ENCODE measurements around the gene PHF21B.

The PHF21B gene

DNA sequence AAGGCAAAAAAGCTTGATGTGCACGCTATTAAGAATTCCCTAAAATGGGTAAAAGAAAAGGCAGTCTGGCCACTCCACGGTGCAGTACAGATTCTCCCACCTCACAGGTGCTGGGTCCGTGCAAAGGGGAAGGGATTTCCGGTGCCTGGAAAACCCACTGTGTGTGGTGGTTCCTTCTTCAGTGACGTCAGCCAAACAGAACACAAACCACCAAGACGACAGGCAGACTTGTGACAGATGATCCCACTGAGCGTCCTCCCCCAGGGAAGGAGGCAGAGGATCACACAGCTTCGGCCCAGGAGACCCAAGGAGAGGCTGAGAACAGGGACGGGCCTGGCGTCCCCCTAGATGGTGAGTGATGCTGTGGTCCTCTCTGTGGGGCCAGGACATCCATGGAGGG lies 18.6 kb downstream of the PHF21B start:
- Mint-ChIP-seq H3K27ac (no peak overlapping the region), H3K9me3 (no peaks in the 10 kb centered on the region), H3K36me3 (no peaks in the 10 kb centered on the region), H3K4me3 (no peak overlapping the region), H3K27me3 (peaks cover 12% of the 10 kb centered on the region), H3K4me1 (no peaks in the 10 kb centered on the region)
- DNase-seq (ENCODE audit: low spot score in 2 of 2) (no peak), ATAC-seq (ENCODE audit: low read depth) (no peak)

DNA sequence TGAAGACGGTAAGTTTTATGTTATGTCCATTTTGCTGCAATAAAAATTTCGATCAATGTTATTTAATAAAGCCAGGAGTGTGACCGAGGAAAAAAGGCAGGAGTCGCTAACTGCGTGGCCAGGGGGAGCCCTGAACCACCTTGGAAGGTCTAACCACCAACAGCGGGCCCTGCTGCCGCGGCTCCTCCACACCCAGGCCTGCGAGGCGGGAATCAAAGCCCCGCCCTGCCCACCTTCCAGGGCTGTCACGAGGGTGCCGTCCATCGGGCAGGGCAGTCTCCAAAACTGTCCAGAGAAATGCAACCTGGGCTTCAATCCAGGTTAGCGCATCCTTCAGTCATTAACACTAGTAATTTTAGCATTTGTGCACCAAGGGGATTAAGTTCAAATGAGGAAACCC lies 19.0 kb downstream of the PHF21B start:
- no peak overlapping the region for H3K27ac Mint-ChIP-seq
- no peaks in the 10 kb centered on the region for H3K36me3 Mint-ChIP-seq
- H3K9me3 Mint-ChIP-seq: no peaks in the 10 kb centered on the region
- no peak for ATAC-seq (ENCODE audit: low read depth)
- no peak overlapping the region for H3K4me3 Mint-ChIP-seq
- DNase-seq (ENCODE audit: low spot score in 2 of 2): no peak
- H3K4me1 Mint-ChIP-seq: no peaks in the 10 kb centered on the region
- peaks cover 12% of the 10 kb centered on the region for H3K27me3 Mint-ChIP-seq

- Mint-ChIP-seq H3K4me1 (no peaks in the 10 kb centered on the region), H3K9me3 (no peaks in the 10 kb centered on the region), H3K27ac (no peak overlapping the region), H3K4me3 (no peak overlapping the region), H3K27me3 (peaks cover 12% of the 10 kb centered on the region), H3K36me3 (no peaks in the 10 kb centered on the region)
- DNase-seq (ENCODE audit: low spot score in 2 of 2) (no peak), ATAC-seq (ENCODE audit: low read depth) (no peak)
Measured at GRCh38 chr22:44990328-44990727, 19.5 kb downstream of the PHF21B start.

GRCh38 chr22:44988671-44989070 lies 21.1 kb downstream of the PHF21B start:
- H3K27ac Mint-ChIP-seq: no peak overlapping the region
- H3K4me3 Mint-ChIP-seq: no peak overlapping the region
- H3K4me1 Mint-ChIP-seq: no peaks in the 10 kb centered on the region
- H3K9me3 Mint-ChIP-seq: peaks cover 4% of the 10 kb centered on the region
- DNase-seq (ENCODE audit: low spot score in 2 of 2): no peak
- ATAC-seq (ENCODE audit: low read depth): no peak
- H3K27me3 Mint-ChIP-seq: peaks cover 12% of the 10 kb centered on the region
- no peaks in the 10 kb centered on the region for H3K36me3 Mint-ChIP-seq

- H3K27ac Mint-ChIP-seq: no peak overlapping the region
- ATAC-seq (ENCODE audit: low read depth): no peak
- peaks cover 4% of the 10 kb centered on the region for H3K9me3 Mint-ChIP-seq
Measured at GRCh38 chr22:44986926-44987325, 22.9 kb downstream of the PHF21B start.

GRCh38 chr22:44985906-44986527 lies 23.8 kb downstream of the PHF21B start:
- no peak overlapping the region for H3K4me3 Mint-ChIP-seq
- H3K27me3 Mint-ChIP-seq: peaks cover 11% of the 10 kb centered on the region
- no peak overlapping the region for H3K27ac Mint-ChIP-seq
- H3K9me3 Mint-ChIP-seq: peaks cover 4% of the 10 kb centered on the region
- no peaks in the 10 kb centered on the region for H3K36me3 Mint-ChIP-seq
- no peaks in the 10 kb centered on the region for H3K4me1 Mint-ChIP-seq
- ATAC-seq (ENCODE audit: low read depth) (no peak), DNase-seq (ENCODE audit: low spot score in 2 of 2) (no peak)

More at GRCh38 chr22:44986926-44987325, 22.9 kb downstream of the PHF21B start:
- no peak for DNase-seq (ENCODE audit: low spot score in 2 of 2)
- peaks cover 12% of the 10 kb centered on the region for H3K27me3 Mint-ChIP-seq
- H3K4me1 Mint-ChIP-seq: no peaks in the 10 kb centered on the region
- H3K4me3 Mint-ChIP-seq: no peak overlapping the region
- no peaks in the 10 kb centered on the region for H3K36me3 Mint-ChIP-seq

- H3K4me1 Mint-ChIP-seq: no peaks in the 10 kb centered on the region
- H3K9me3 Mint-ChIP-seq: peaks cover 4% of the 10 kb centered on the region
- no peak overlapping the region for H3K27ac Mint-ChIP-seq
- H3K36me3 Mint-ChIP-seq: no peaks in the 10 kb centered on the region
- H3K27me3 Mint-ChIP-seq: peaks cover 12% of the 10 kb centered on the region
- ATAC-seq (ENCODE audit: low read depth): no peak
- no peak overlapping the region for H3K4me3 Mint-ChIP-seq
- DNase-seq (ENCODE audit: low spot score in 2 of 2): no peak
Measured at GRCh38 chr22:44983878-44984482, 25.8 kb downstream of the PHF21B start.

DNA sequence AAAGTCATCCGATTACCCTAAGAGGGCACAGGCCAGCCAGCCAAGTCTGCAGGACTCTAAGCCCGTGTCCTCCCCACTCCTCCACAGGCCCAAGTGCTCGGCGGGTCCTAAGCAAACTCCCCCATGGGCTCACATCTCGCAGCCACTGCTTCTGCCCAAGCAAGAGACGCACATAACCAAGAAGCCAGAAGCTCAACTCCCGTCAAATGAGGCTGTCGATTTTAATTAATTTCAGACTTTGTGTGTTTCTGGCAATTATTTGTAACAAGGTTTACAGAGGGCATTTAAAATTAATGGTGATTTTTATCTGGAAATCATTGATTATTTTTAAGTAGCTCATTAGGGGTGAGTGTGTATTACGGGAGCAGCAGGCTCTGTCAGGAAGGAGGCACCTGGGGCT lies 27.4 kb downstream of the PHF21B start:
- no peak overlapping the region for H3K27ac Mint-ChIP-seq
- peaks cover 9% of the 10 kb centered on the region for H3K27me3 Mint-ChIP-seq
- ATAC-seq (ENCODE audit: low read depth) (no peak), DNase-seq (ENCODE audit: low spot score in 2 of 2) (no peak)
- no peaks in the 10 kb centered on the region for H3K4me1 Mint-ChIP-seq
- H3K9me3 Mint-ChIP-seq: peaks cover 4% of the 10 kb centered on the region
- no peak overlapping the region for H3K4me3 Mint-ChIP-seq
- no peaks in the 10 kb centered on the region for H3K36me3 Mint-ChIP-seq

GRCh38 chr22:44981857-44982256 lies 27.9 kb downstream of the PHF21B start:
- H3K27me3 Mint-ChIP-seq: peaks cover 9% of the 10 kb centered on the region
- no peak overlapping the region for H3K4me3 Mint-ChIP-seq
- no peaks in the 10 kb centered on the region for H3K4me1 Mint-ChIP-seq
- no peaks in the 10 kb centered on the region for H3K36me3 Mint-ChIP-seq
- H3K9me3 Mint-ChIP-seq: peaks cover 4% of the 10 kb centered on the region
- DNase-seq (ENCODE audit: low spot score in 2 of 2) (no peak), ATAC-seq (ENCODE audit: low read depth) (no peak)
- H3K27ac Mint-ChIP-seq: no peak overlapping the region

GRCh38 chr22:44979154-44979553 lies 30.7 kb downstream of the PHF21B start:
- DNase-seq (ENCODE audit: low spot score in 2 of 2) (no peak), ATAC-seq (ENCODE audit: low read depth) (no peak)
- Mint-ChIP-seq H3K27me3 (peaks cover 11% of the 10 kb centered on the region), H3K9me3 (peaks cover 4% of the 10 kb centered on the region), H3K36me3 (no peaks in the 10 kb centered on the region), H3K27ac (no peak overlapping the region), H3K4me1 (no peaks in the 10 kb centered on the region), H3K4me3 (no peak overlapping the region)

GRCh38 chr22:44975427-44976262 lies 34.2 kb downstream of the PHF21B start:
- H3K4me3 Mint-ChIP-seq: no peak overlapping the region
- DNase-seq (ENCODE audit: low spot score in 2 of 2) (peak in 1 of 2 donors; percentile 19), ATAC-seq (ENCODE audit: low read depth) (no peak)
- no peaks in the 10 kb centered on the region for H3K9me3 Mint-ChIP-seq
- no peaks in the 10 kb centered on the region for H3K36me3 Mint-ChIP-seq
- no peak overlapping the region for H3K27ac Mint-ChIP-seq
- H3K4me1 Mint-ChIP-seq: no peaks in the 10 kb centered on the region
- peaks cover 14% of the 10 kb centered on the region for H3K27me3 Mint-ChIP-seq

GRCh38 chr22:44974454-44974853 lies 35.4 kb downstream of the PHF21B start:
- Mint-ChIP-seq H3K27me3 (peaks cover 13% of the 10 kb centered on the region), H3K4me1 (no peaks in the 10 kb centered on the region), H3K4me3 (no peak overlapping the region), H3K9me3 (no peaks in the 10 kb centered on the region), H3K36me3 (no peaks in the 10 kb centered on the region), H3K27ac (no peak overlapping the region)
- no peak for ATAC-seq (ENCODE audit: low read depth)
- DNase-seq (ENCODE audit: low spot score in 2 of 2): no peak

GRCh38 chr22:44973829-44974228 lies 36.0 kb downstream of the PHF21B start:
- Mint-ChIP-seq H3K4me3 (no peak overlapping the region), H3K4me1 (no peaks in the 10 kb centered on the region), H3K36me3 (no peaks in the 10 kb centered on the region), H3K27ac (no peak overlapping the region), H3K9me3 (no peaks in the 10 kb centered on the region), H3K27me3 (peaks cover 12% of the 10 kb centered on the region)
- no peak for DNase-seq (ENCODE audit: low spot score in 2 of 2)
- no peak for ATAC-seq (ENCODE audit: low read depth)

DNA sequence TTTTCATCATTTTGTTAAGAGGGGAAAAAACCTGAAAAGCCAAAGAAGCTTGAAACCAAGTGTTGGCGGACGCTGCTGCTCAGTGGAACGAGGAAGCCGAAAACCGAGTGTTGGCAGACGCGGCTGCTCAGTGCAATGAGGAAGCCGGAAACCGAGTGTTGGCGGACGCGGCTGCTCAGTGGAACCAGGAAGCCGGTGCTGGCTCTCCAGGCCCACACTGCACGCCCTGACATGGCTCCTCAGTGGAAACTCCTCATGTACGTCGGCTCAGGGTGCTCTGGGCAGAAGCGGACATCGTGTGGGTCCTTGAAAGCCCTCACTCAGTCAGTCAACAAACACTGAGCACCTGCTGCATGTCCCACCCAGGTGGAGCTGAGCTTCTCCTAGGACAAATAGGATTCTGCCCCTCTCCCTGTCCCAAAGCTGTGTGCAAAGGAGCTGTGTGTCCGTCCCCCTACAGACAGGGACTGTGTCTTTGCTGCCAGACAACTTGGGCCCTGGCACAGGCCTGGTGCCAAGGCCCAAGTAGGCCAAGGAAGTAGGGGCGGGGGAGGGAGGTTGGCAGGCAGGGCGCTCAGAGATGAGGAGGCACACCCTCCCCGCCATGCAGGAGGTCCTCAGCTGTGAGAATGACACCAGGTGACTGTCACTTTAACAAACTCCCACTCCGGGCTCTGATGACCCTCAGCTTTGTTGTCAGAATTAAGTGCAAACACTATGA lies 37.3 kb downstream of the PHF21B start:
- H3K4me3 Mint-ChIP-seq: peak overlapping the region; percentile 37
- H3K27me3 Mint-ChIP-seq: peaks cover 12% of the 10 kb centered on the region
- H3K27ac Mint-ChIP-seq: no peak overlapping the region
- H3K9me3 Mint-ChIP-seq: no peaks in the 10 kb centered on the region
- DNase-seq (ENCODE audit: low spot score in 2 of 2) (no peak), ATAC-seq (ENCODE audit: low read depth) (peak; percentile 35)
- H3K4me1 Mint-ChIP-seq: no peaks in the 10 kb centered on the region
- no peaks in the 10 kb centered on the region for H3K36me3 Mint-ChIP-seq
